HG03520 (cell line): ENCODE data around the gene FER1L5.

ENCODE experiments used
- ATAC-seq: cut with Tn5 transposase; IDR thresholded peaks from one replicate; pipeline ENCODE4 v1.9.1; 2021; ENCODE audit warnings: mild to moderate bottlenecking, moderate library complexity; ENCODE audit not compliant: unreplicated experiment

FER1L5 gene

GRCh38 chr2:96694816-96695455, 52.4 kb downstream of the FER1L5 start:
- ATAC-seq, result no peak

- ATAC-seq, result no peak
Observed at GRCh38 chr2:96695602-96696001, 53.0 kb downstream of the FER1L5 start.

- no peak for ATAC-seq
Observed at GRCh38 chr2:96697476-96697875, 54.9 kb downstream of the FER1L5 start.

GRCh38 chr2:96698221-96698861, 55.8 kb downstream of the FER1L5 start:
- no peak for ATAC-seq

GRCh38 chr2:96699021-96699420, 56.5 kb downstream of the FER1L5 start:
- no peak for ATAC-seq

GRCh38 chr2:96699621-96700020, 57.1 kb downstream of the FER1L5 start:
- no peak for ATAC-seq

GRCh38 chr2:96700086-96700485, 57.5 kb downstream of the FER1L5 start:
- ATAC-seq, result no peak

- no peak for ATAC-seq
Observed at GRCh38 chr2:96701636-96702035, 59.1 kb downstream of the FER1L5 start.

- no peak for ATAC-seq
Observed at GRCh38 chr2:96702098-96702785, 59.7 kb downstream of the FER1L5 start.

- no peak for ATAC-seq
Observed at GRCh38 chr2:96703021-96703751, 60.6 kb downstream of the FER1L5 start.

- ATAC-seq, result no peak
Observed at GRCh38 chr2:96710985-96711384, 68.4 kb downstream of the FER1L5 start.

GRCh38 chr2:96715658-96716057, 73.1 kb downstream of the FER1L5 start:
- ATAC-seq, result no peak

GRCh38 chr2:96716388-96716787, 73.8 kb downstream of the FER1L5 start:
- ATAC-seq, result no peak

GRCh38 chr2:96726131-96726530, 83.6 kb downstream of the FER1L5 start:
- no peak for ATAC-seq

- no peak for ATAC-seq
Observed at GRCh38 chr2:96727431-96727830, 84.9 kb downstream of the FER1L5 start.

- no peak for ATAC-seq
Observed at GRCh38 chr2:96729748-96730147, 87.2 kb downstream of the FER1L5 start.

- ATAC-seq, result no peak
Observed at GRCh38 chr2:96730212-96730611, 87.6 kb downstream of the FER1L5 start.

- no peak for ATAC-seq
Observed at GRCh38 chr2:96733931-96734330, 91.4 kb downstream of the FER1L5 start.

GRCh38 chr2:96734880-96735583, 92.5 kb downstream of the FER1L5 start:
- ATAC-seq, result no peak

GRCh38 chr2:96737251-96737650, 94.7 kb downstream of the FER1L5 start:
- ATAC-seq, result no peak

- no peak for ATAC-seq
Observed at GRCh38 chr2:96737831-96738230, 95.3 kb downstream of the FER1L5 start.
